VCaP (cell line): ENCODE results near the gene HBZ.
"Not testable (repeated sequence)": the region's sequence is repeated elsewhere in the genome, so short reads cannot be mapped to it uniquely, and the experiment has no call there.

Experiments used
- H3K27ac ChIP-seq: fragments of 450-650 bp; 2 replicates; pipeline ENCODE4 v1.5.1; 2017
- CTCF ChIP-seq: fragments of 450-650 bp; conservative IDR thresholded peaks from 2 replicates; pipeline ENCODE4 v1.5.1; 2017; ENCODE audit warnings: mild to moderate bottlenecking, moderate library complexity

HBZ gene

GRCh38 chr16:194516-194915, 42.1 kb downstream of the HBZ start:
- no peak for TF ChIP-seq CTCF

GRCh38 chr16:200388-200787, 47.9 kb downstream of the HBZ start:
- no peak overlapping the region for H3K27ac ChIP-seq

More at GRCh38 chr16:194516-194915, 42.1 kb downstream of the HBZ start:
- no peak overlapping the region for H3K27ac ChIP-seq

DNA sequence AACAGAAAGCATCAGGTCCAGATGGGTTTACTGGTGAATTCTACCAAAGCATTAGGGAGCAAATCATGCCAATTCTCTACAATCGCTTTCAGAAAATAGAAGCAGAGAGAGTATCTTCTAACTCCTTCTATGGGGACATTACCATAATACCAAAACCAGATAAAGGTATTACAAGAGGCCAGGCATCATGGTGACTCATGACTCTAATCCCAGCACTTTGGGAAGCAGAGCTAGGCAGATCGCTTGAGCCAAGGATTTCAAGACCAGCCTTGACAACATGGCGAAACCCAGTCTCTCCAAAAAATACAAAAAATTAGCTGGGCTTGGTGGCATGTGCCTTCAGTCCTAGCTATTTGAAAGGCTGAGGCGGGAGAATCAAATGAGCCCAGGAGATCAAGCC, 50.8 kb downstream of the HBZ start:
- H3K27ac ChIP-seq, result no peak overlapping the region
- TF ChIP-seq CTCF, result no peak

More at GRCh38 chr16:200388-200787, 47.9 kb downstream of the HBZ start:
- no peak for TF ChIP-seq CTCF

DNA sequence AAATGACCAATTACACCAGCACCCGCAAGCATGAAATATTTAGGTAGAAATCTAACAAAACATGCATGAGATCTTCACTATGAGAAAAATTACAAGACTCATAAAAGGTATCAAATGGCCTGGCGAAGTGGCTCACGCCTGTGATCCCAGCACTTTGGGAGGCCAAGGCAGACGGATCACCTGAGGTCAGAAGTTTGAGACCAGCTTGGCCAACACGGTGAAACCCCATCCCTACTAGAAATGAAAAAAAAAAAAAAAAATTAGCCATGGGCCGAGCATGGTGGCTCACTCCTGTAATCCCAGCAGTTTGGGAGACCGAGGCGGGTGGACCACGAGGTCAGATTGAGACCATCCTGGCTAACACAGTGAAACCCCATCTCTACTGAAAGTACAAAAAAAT, 51.6 kb downstream of the HBZ start:
- H3K27ac ChIP-seq, result not testable (repeated sequence)
